GM12872 (cell line): ENCODE measurements around the gene PPARA.

Experiments
- TF ChIP-seq, protein P1 (sequence below): IDR thresholded peaks from 3 replicates; pipeline ENCODE4 v1.5.1; 2011; ENCODE audit warnings: low read depth, mild to moderate bottlenecking, low read length, moderate library complexity; ENCODE audit not compliant: insufficient read depth

PPARA gene

DNA sequence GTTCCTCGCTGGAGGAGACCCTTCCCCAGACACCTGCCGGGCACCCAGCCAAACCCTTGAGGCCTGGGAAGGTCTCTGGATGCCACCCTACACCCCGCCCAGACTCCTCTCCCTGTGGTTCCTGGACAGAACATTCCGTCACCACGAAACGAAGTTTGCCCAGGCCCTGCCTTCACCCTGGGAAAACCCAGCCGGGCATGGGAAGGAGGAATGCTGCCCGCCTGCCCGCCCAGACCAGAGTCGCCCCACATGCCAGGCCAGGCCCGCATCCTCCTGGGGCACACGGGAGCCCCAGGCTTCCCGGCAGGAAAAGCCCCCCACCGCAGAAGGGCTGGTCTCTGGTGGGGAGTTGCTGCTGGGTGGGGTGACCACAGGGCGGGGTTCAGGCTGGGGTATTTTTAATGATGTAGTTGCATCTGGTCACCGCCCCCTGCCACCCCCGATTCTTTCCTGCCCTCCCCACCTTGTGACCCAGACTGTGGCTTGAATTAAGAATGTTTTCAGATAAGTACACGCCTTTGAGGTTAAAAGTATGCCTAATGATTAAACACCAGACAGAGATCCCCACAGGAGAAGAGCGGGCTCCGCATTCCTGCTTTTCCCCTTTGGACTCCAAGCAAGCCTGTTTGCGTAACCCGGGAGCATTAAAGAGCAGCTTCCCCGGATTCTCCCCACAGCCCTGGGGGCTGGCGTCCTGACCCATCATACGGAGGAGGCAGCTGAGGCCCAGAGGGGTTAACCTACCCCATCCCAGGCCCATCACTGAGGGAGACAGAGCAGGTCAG, 44.6 kb upstream of the PPARA start:
- TF ChIP-seq, protein P1, sequence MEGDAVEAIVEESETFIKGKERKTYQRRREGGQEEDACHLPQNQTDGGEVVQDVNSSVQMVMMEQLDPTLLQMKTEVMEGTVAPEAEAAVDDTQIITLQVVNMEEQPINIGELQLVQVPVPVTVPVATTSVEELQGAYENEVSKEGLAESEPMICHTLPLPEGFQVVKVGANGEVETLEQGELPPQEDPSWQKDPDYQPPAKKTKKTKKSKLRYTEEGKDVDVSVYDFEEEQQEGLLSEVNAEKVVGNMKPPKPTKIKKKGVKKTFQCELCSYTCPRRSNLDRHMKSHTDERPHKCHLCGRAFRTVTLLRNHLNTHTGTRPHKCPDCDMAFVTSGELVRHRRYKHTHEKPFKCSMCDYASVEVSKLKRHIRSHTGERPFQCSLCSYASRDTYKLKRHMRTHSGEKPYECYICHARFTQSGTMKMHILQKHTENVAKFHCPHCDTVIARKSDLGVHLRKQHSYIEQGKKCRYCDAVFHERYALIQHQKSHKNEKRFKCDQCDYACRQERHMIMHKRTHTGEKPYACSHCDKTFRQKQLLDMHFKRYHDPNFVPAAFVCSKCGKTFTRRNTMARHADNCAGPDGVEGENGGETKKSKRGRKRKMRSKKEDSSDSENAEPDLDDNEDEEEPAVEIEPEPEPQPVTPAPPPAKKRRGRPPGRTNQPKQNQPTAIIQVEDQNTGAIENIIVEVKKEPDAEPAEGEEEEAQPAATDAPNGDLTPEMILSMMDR = no peak

DNA sequence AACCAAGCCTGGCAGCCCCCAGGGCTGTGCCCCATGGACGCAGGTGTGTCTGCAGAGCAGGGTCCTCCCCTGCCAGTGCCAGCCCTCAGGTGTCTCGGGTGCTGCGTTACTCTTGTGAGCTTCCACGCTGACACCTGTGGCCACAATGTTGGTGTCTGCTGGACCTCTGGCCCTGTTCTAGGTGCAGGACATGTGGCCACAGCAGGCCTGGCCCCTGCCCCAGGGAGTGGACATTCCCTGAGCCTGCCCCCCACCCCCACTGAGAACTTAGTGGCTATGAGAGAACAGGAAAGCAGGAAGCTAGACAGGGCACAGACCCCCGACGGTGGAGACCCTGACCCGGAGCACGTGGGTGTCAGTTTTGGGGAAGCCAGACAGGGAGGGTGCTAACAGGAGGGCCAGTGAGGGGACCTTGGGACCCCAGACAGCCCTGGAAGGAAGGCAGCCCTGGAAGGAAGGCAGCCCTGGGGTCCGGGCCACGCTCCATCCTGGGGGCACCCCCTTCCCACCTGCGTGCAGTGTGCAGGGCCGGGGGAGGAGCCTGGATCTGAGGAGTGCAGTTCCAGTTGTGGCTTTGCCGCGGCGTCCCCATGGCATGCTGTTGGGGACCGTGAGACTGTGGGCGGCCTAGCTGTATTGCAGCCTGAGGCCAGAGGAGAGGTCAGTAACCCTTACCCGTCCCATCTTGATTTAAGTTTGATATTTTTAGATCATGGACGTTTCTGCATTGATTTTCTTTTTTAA, 43.9 kb upstream of the PPARA start:
- TF ChIP-seq, protein P1 = no peak

DNA sequence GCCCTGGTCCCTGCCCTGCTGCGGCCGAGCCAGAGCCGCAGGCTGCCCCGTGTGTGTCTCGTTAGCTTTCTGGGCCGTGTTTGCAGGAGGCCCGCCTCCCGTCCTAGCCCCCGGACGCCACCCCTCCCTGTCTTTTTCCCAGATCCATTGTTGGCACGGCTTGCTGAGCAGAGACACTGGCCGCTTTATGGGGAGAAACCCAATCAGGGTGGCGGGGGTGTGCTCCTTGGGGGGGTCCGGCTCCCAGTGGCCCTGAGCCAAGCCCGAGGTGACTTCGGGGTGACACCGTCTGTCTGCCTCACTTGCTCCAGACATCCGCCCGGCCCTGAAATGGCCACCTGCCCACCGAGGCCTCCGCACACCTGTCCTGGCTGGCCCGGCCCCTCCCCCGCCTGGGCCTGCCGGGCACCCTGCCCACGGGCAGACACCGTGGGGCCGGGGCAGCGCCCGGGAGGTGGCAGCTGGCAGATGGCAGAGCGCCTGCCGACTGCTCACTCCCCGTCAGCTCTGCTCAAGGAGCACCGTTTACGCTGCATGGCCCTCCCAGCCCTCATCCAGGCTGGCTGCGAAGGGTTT, 43.1 kb upstream of the PPARA start:
- TF ChIP-seq, protein P1 = no peak

DNA sequence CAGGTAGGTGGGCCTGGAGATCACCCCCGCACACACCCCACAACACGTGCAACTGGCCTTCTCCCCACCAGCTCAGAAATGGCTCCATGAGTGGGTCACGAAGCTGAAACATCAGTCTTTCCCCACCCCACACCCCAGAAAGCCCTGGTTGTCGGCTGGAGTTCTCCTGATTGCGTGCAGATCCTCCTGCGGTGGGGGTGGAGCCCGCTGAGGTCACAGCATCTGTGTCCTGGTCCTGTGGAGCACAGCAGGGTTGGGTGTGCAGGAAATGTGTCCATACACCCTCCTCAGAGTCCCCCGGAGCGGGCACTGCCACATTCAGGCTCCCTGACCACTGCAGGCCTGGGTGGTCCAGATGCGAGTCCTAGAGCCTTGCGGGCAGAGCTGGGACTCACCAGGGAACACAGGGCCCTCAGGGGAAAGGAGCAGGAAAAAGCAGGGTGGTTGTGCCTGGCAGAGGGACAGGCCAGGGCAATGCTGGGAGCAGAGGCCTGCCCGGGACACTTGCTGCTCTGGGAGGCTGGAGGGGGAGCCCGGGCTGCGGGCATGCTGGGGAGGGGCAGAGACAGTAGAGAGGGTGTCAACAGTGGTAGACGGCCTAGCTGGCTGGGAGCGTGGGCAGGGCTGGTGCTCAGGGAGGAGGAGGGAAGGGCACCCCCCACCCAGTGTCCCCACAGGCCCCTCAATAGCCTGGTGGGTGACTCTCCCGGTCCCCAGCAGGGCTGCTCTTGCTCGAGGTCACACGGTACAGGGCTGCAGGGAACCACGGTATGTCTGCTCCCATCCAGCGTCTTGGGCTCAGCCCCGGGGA, 42.4 kb upstream of the PPARA start:
- TF ChIP-seq, protein P1 = no peak

DNA sequence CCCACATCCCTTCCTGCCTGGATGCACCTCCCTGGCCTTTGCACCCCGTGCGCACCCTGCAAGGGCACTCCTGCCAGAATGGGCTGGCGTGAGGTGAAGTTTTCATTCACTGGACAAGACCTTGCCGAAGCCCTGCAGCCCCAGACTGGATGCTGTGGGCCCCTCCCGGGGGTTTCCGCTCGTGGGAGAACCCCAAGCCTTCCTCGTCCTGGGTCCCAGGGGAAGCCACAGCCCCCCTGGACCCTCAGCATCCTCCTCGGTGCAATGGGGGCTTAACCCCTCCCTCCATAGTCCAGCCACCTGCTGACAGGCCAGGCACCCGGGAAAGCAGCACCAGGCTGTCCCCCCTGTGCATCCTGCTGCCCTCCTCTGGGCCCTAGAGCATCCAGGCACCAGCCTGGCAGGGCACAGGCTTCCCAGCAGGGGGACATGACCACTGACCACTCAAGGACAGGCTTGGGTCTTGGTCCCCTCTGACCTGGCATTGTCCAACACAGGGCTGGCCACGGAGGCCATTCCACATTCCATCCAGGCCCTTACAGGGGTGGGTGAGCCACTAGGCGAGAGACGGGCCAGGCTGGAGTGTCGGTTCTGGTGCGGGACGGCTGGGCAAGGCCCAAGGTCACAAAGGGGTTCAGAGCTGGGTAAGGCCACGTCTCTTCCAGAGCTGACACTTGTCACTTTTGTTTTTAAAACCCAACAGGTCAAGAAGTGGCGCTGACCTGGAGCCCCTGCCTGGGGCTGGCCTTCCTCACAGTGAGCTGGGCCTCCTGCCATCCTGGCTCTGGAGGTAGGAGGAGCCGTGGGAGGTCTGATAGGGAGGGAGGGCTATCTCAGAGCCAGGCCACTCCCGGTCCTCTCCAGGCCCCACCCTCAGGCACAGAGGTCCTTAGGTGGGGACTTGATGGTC, 41.5 kb upstream of the PPARA start:
- TF ChIP-seq, protein P1 = no peak

DNA sequence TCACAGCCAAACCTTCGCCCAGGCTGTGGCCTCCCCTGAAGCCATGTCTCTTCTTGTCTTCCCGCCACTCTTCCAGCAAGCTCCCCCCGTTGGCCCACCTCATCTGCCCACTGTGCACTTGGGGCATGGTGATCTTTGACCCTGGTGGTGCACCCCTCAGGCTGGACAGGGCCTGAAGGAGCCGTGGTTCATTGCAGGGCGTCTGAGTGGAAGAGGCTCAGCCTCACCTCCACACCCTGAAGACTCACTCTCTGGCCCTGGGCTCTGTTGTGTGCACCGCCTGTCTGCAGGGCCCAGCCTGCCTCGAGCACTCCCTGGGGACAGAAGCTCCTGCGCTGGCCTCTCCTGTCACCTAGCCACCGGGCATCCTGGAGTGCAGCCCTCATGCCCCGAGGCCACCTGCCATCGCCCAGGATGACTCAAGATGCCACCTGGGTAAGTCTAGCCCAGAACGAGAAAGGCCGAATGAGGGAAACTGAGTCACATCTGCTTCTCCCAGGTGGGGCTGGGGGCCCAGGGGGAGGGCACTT, 40.8 kb upstream of the PPARA start:
- TF ChIP-seq, protein P1 = no peak
